ENCODE results near the gene IPCEF1. TPM values are rescaled to one million over a fixed set of nuclear protein-coding genes. Genes with fewer than 3 reads are reported as not detected.
A peak's percentile ranks its signal among the peaks of the same experiment; 100 is the strongest.
"Not testable (repeated sequence)": the region's sequence is repeated elsewhere in the genome, so short reads cannot be mapped to it uniquely, and the experiment has no call there.

The IPCEF1 gene
- total RNA-seq, 2 donors from 2014 or later, result 15.6 to 20.2 TPM

- H3K27me3 Mint-ChIP-seq, result no peaks in the 10 kb centered on the region
- peaks cover 8% of the 10 kb centered on the region for H3K9me3 Mint-ChIP-seq
- peaks cover 55% of the 10 kb centered on the region for H3K4me1 Mint-ChIP-seq
- H3K4me3 Mint-ChIP-seq, result peak overlapping the region; percentile 99
- H3K27ac Mint-ChIP-seq, result peak overlapping the region; percentile 86
- peak; percentile 2 for ATAC-seq (replicated peaks)
- peaks cover 45% of the 10 kb centered on the region for H3K36me3 Mint-ChIP-seq (ENCODE audit: low read depth)
These were observed 111.1 kb downstream of the IPCEF1 start for GRCh38 chr6:154245506-154245905.

DNA sequence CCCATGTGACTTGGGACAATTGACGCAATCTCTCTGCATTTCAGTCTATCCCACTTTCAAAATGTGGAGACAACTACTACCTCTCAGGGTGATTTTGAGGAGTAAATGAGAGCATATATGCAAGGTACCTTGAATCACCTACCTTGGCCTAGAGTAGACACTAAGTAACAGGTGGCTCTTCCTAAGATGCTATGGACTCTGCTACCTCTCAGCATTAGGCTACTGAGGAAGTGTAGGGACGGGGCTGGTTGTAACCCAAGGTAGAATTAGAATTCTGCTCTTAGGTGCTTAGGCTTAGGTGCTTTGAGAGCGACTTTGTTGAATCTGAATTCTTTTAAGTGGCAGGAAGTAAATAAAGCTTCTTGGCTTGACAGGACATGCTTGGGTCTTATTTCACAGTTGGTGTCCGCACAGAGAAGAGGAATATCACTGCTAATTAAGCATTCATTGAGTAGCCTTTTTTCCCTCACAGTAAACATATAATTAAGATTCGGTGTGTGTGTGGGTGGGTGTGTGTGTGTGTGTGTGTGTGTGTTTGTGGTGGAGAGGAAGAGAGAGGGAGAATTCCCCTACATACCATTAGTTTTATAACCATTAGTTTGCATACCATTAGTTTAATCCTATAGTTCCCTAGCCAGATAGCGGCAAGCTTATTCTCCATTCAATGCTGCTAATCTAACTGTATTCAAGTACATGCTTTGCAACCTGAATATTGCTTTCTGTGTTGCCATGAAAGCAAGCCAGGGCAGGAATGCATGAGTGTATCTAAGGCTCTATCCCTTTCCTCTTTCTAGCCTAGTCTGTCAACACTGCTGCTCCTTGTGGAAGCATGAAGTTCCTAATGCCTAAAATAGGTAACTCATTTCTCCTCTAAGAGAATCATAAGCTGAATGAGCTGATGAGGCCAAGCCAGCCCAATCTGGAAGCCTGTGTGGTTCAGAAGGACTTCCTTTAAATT lies 112.5 kb downstream of the IPCEF1 start:
- Mint-ChIP-seq H3K4me1 (peaks cover 55% of the 10 kb centered on the region), H3K36me3 (ENCODE audit: low read depth) (peaks cover 50% of the 10 kb centered on the region), H3K27me3 (no peaks in the 10 kb centered on the region), H3K27ac (peak overlapping the region; percentile 86), H3K4me3 (peak overlapping the region; percentile 99), H3K9me3 (peaks cover 8% of the 10 kb centered on the region)
- ATAC-seq (replicated peaks), result no peak

GRCh38 chr6:154242617-154243357 lies 113.8 kb downstream of the IPCEF1 start:
- Mint-ChIP-seq H3K9me3 (peaks cover 8% of the 10 kb centered on the region), H3K4me1 (peaks cover 54% of the 10 kb centered on the region), H3K27ac (peak overlapping the region; percentile 86), H3K4me3 (peak overlapping the region; percentile 99), H3K27me3 (no peaks in the 10 kb centered on the region), H3K36me3 (ENCODE audit: low read depth) (peaks cover 50% of the 10 kb centered on the region)
- no peak for ATAC-seq (replicated peaks)

DNA sequence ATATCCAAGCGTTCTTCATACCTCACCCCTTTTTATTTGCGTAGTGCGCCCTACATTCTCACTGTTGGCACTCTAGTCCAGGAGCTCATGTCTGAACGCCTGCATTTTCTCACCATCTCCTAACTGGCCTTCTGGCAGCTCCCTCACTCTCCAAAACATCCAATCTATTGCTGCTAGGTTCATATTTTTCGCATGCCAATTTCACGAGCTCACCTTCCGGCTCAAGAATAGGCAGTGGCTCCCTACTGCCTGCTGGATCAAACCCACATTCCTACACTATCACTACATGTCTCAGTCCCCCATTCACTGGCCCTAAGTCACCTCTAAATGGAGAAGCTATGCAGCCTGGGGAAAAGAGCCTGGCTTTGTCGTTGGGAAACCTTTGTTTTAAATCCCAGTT lies 115.0 kb downstream of the IPCEF1 start:
- ATAC-seq (replicated peaks), result no peak
- H3K27me3 Mint-ChIP-seq, result no peaks in the 10 kb centered on the region
- H3K27ac Mint-ChIP-seq, result peak overlapping the region; percentile 82
- peaks cover 48% of the 10 kb centered on the region for H3K36me3 Mint-ChIP-seq (ENCODE audit: low read depth)
- H3K4me3 Mint-ChIP-seq, result peak overlapping the region; percentile 99
- peaks cover 8% of the 10 kb centered on the region for H3K9me3 Mint-ChIP-seq
- peaks cover 44% of the 10 kb centered on the region for H3K4me1 Mint-ChIP-seq

- peaks cover 43% of the 10 kb centered on the region for H3K36me3 Mint-ChIP-seq (ENCODE audit: low read depth)
- not testable (repeated sequence) for H3K27me3 Mint-ChIP-seq, H3K9me3 Mint-ChIP-seq
- ATAC-seq (replicated peaks), result peak; percentile 52
- peak overlapping the region; percentile 82 for H3K27ac Mint-ChIP-seq
- H3K4me1 Mint-ChIP-seq, result peaks cover 43% of the 10 kb centered on the region
- H3K4me3 Mint-ChIP-seq, result peak overlapping the region; percentile 99
These were observed 115.5 kb downstream of the IPCEF1 start for GRCh38 chr6:154241061-154241460.

DNA sequence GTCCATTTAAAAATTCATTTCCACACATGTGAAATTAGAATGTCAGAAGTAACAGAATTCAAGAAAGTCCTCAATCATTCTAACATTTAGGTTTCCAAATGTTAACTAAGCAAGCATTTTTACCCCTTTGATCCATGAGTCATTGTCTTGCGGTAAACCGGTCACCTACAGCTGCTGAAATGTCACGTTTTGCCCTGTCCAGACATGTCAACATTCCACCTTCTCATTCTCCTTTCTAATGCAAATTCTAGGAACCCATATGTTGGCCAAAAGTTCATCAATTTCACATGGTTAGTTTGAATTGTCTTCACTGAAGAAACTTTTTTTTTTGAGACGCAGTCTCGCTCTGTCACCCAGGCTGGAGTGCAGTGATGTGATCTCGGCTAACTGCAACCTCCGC lies 117.2 kb downstream of the IPCEF1 start:
- peak; percentile 79 for ATAC-seq (replicated peaks)
- H3K27me3 Mint-ChIP-seq, result no peaks in the 10 kb centered on the region
- peaks cover 8% of the 10 kb centered on the region for H3K9me3 Mint-ChIP-seq
- H3K4me1 Mint-ChIP-seq, result peaks cover 45% of the 10 kb centered on the region
- H3K27ac Mint-ChIP-seq, result peak overlapping the region; percentile 46
- H3K4me3 Mint-ChIP-seq, result peak overlapping the region; percentile 99
- peaks cover 30% of the 10 kb centered on the region for H3K36me3 Mint-ChIP-seq (ENCODE audit: low read depth)

DNA sequence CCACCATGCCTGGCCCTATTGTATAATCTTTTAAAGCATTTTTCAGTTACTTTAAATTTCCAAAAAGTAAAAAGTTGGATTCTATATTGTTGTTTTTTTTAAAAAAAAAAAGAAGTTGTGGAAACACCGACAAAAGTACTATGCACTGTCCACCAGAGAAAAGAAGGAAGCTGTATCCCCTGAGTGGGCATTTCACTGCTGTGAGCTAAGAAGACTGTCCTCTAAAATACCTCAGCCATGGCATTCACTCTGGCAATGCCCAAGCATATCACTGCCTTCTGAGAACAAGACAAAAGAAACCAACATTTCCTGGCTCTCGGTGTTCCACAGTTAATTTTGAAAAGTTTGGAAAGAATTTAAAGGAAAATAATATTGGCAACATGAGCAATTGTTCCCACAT lies 117.8 kb downstream of the IPCEF1 start:
- H3K4me3 Mint-ChIP-seq, result peak overlapping the region; percentile 99
- H3K27ac Mint-ChIP-seq, result peak overlapping the region; percentile 46
- no peaks in the 10 kb centered on the region for H3K27me3 Mint-ChIP-seq
- peaks cover 27% of the 10 kb centered on the region for H3K36me3 Mint-ChIP-seq (ENCODE audit: low read depth)
- ATAC-seq (replicated peaks), result no peak
- peaks cover 49% of the 10 kb centered on the region for H3K4me1 Mint-ChIP-seq
- H3K9me3 Mint-ChIP-seq, result peaks cover 8% of the 10 kb centered on the region

GRCh38 chr6:154236646-154237301 lies 119.8 kb downstream of the IPCEF1 start:
- Mint-ChIP-seq H3K9me3 (no peaks in the 10 kb centered on the region), H3K4me3 (peak overlapping the region; percentile 17), H3K27me3 (no peaks in the 10 kb centered on the region)

GRCh38 chr6:154234019-154234772 lies 122.4 kb downstream of the IPCEF1 start:
- no peak overlapping the region for H3K27ac Mint-ChIP-seq
- no peak for ATAC-seq (replicated peaks)
- peaks cover 48% of the 10 kb centered on the region for H3K4me1 Mint-ChIP-seq
- H3K36me3 Mint-ChIP-seq (ENCODE audit: low read depth), result peaks cover 8% of the 10 kb centered on the region
- no peaks in the 10 kb centered on the region for H3K9me3 Mint-ChIP-seq
- peak overlapping the region; percentile 79 for H3K4me3 Mint-ChIP-seq
- no peaks in the 10 kb centered on the region for H3K27me3 Mint-ChIP-seq

More at GRCh38 chr6:154236646-154237301, 119.8 kb downstream of the IPCEF1 start:
- ATAC-seq (replicated peaks), result no peak
- Mint-ChIP-seq H3K4me1 (peaks cover 45% of the 10 kb centered on the region), H3K36me3 (ENCODE audit: low read depth) (peaks cover 11% of the 10 kb centered on the region), H3K27ac (no peak overlapping the region)

GRCh38 chr6:154233383-154233782 lies 123.2 kb downstream of the IPCEF1 start:
- ATAC-seq (replicated peaks), result no peak
- H3K27me3 Mint-ChIP-seq, result no peaks in the 10 kb centered on the region
- H3K9me3 Mint-ChIP-seq, result no peaks in the 10 kb centered on the region
- H3K36me3 Mint-ChIP-seq (ENCODE audit: low read depth), result peaks cover 8% of the 10 kb centered on the region
- peaks cover 47% of the 10 kb centered on the region for H3K4me1 Mint-ChIP-seq
- H3K4me3 Mint-ChIP-seq, result peak overlapping the region; percentile 79
- no peak overlapping the region for H3K27ac Mint-ChIP-seq

GRCh38 chr6:154232013-154232910 lies 124.3 kb downstream of the IPCEF1 start:
- ATAC-seq (replicated peaks), result peak; percentile 67
- Mint-ChIP-seq H3K4me1 (peaks cover 50% of the 10 kb centered on the region), H3K36me3 (ENCODE audit: low read depth) (peaks cover 8% of the 10 kb centered on the region), H3K4me3 (peak overlapping the region; percentile 79), H3K27ac (peak overlapping the region; percentile 84), H3K27me3 (no peaks in the 10 kb centered on the region), H3K9me3 (no peaks in the 10 kb centered on the region)

- ATAC-seq (replicated peaks), result peak; percentile 49
- Mint-ChIP-seq H3K36me3 (ENCODE audit: low read depth) (peaks cover 8% of the 10 kb centered on the region), H3K9me3 (no peaks in the 10 kb centered on the region), H3K27me3 (no peaks in the 10 kb centered on the region), H3K4me3 (peak overlapping the region; percentile 79), H3K4me1 (peaks cover 53% of the 10 kb centered on the region), H3K27ac (peak overlapping the region; percentile 84)
These were observed 125.5 kb downstream of the IPCEF1 start for GRCh38 chr6:154230910-154231595.
